HG02973 (cell line): ENCODE data around the gene SLC25A43.
"Not testable (repeated sequence)": the region's sequence is repeated elsewhere in the genome, so short reads cannot be mapped to it uniquely, and the experiment has no call there.

ENCODE experiments used
- ATAC-seq: cut with Tn5 transposase; IDR thresholded peaks from one replicate; pipeline ENCODE4 v1.9.1; 2021; ENCODE audit warnings: moderate library complexity; ENCODE audit not compliant: unreplicated experiment

SLC25A43 gene

GRCh38 chrX:119407681-119408080 is 8.5 kb downstream of the SLC25A43 start:
- no peak for ATAC-seq

- no peak for ATAC-seq
Measured at GRCh38 chrX:119410027-119410819, 11.1 kb downstream of the SLC25A43 start.

- ATAC-seq = no peak
Measured at GRCh38 chrX:119410854-119411253, 11.7 kb downstream of the SLC25A43 start.

- ATAC-seq = no peak
Measured at GRCh38 chrX:119411959-119412358, 12.8 kb downstream of the SLC25A43 start.

- ATAC-seq = no peak
Measured at GRCh38 chrX:119417376-119417775, 18.2 kb downstream of the SLC25A43 start.

- no peak for ATAC-seq
Measured at GRCh38 chrX:119417842-119418241, 18.7 kb downstream of the SLC25A43 start.

- ATAC-seq = no peak
Measured at GRCh38 chrX:119419146-119419545, 20.0 kb downstream of the SLC25A43 start.

- ATAC-seq = no peak
Measured at GRCh38 chrX:119419898-119420297, 20.8 kb downstream of the SLC25A43 start.

- no peak for ATAC-seq
Measured at GRCh38 chrX:119421016-119421705, 22.0 kb downstream of the SLC25A43 start.

- no peak for ATAC-seq
Measured at GRCh38 chrX:119423631-119424030, 24.5 kb downstream of the SLC25A43 start.

GRCh38 chrX:119424999-119425398 is 25.9 kb downstream of the SLC25A43 start:
- no peak for ATAC-seq

GRCh38 chrX:119427024-119427794 is 28.1 kb downstream of the SLC25A43 start:
- peak; percentile 83 for ATAC-seq

GRCh38 chrX:119427795-119428185 is 28.7 kb downstream of the SLC25A43 start:
- ATAC-seq = no peak

GRCh38 chrX:119429471-119429870 is 30.3 kb downstream of the SLC25A43 start:
- no peak for ATAC-seq

- not testable (repeated sequence) for ATAC-seq
Measured at GRCh38 chrX:119441295-119441694, 42.2 kb downstream of the SLC25A43 start.

GRCh38 chrX:119442286-119442685 is 43.1 kb downstream of the SLC25A43 start:
- ATAC-seq = no peak

GRCh38 chrX:119453202-119453601 is 54.1 kb downstream of the SLC25A43 start:
- no peak for ATAC-seq

- ATAC-seq = no peak
Measured at GRCh38 chrX:119455264-119455663, 56.1 kb downstream of the SLC25A43 start.

- no peak for ATAC-seq
Measured at GRCh38 chrX:119459181-119459580, 60.0 kb downstream of the SLC25A43 start.

GRCh38 chrX:119465555-119465954 is 66.4 kb downstream of the SLC25A43 start:
- no peak for ATAC-seq

GRCh38 chrX:119466970-119467369 is 67.8 kb downstream of the SLC25A43 start:
- no peak for ATAC-seq

- ATAC-seq = no peak
Measured at GRCh38 chrX:119467433-119467832, 68.3 kb downstream of the SLC25A43 start.
